ENCODE measurements around the gene PPAT.
"Not testable (repeated sequence)": the region's sequence is repeated elsewhere in the genome, so short reads cannot be mapped to it uniquely, and the experiment has no call there.

Gene PPAT

DNA sequence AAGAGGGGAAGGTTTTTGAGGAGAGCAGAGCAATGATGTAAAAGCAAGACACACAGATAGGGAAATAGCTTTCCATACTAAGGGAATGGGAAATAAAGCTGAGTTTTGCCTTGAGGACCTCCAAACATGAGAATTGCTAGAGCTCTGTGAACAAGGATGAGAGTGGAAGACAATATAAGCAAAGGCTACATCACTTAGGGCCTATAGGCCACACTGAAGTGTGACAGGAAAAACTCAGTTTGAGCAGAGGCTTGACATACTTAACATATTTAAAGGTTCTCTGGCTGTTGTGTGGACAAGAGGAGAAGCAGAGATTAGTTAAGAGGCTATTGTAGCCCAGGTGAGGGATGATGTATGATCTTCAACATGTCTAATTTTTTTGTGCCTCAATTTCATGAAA, 26.7 kb upstream of the PPAT start:
- H3K4me1 Mint-ChIP-seq (ENCODE audit: low read depth), result peaks cover 21% of the 10 kb centered on the region
- H3K4me3 Mint-ChIP-seq, result no peak overlapping the region
- H3K36me3 Mint-ChIP-seq (ENCODE audit: low read depth), result peaks cover 55% of the 10 kb centered on the region
- intact Hi-C loops (cut with micrococcal nuclease), result loop anchor here (10.0 kb wide), 1 partner anchor 517 kb away; the partner anchor contains the start of gene CEP135
- no peak overlapping the region for H3K27ac Mint-ChIP-seq
- H3K9me3 Mint-ChIP-seq, result no peaks in the 10 kb centered on the region
- H3K27me3 Mint-ChIP-seq, result no peaks in the 10 kb centered on the region

DNA sequence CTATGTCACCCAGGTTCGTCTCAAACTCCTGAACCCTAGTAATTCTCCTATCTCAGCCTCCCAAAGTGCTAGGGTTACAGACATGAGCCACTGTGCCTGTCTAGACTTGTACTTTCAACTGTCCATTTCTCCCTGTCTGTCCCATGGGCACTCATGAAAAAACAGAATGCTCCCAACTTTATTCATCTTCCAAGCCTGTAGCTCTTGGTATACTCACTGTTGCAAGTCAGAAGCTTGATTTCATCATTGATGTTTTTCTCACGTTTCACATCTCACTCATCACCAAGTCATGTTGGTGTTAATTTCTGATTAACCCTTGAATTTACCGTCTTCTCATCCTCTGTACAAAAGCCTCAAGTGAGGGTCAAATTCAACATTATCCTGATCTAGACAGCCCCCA, 24.7 kb upstream of the PPAT start:
- peaks cover 70% of the 10 kb centered on the region for H3K36me3 Mint-ChIP-seq (ENCODE audit: low read depth)
- H3K9me3 Mint-ChIP-seq, result no peaks in the 10 kb centered on the region
- H3K4me3 Mint-ChIP-seq, result no peak overlapping the region

DNA sequence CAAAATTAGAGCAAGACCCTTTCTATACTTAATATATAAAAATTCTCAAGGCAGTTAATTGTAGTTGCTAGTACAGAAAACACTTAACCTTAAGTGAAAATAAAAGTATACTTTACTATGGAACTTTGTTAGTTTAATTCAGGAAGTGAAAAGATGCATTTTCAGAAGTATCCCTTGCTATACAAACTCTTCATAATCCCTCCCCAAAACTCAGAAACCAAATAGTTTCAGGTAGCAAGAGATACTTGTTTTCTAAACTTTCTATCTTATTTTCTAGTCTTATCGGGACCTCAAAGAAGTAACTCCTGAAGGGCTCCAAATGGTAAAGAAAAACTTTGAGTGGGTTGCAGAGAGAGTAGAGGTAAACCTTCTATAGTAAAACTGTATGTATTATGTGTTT, 14.9 kb upstream of the PPAT start:
- H3K36me3 Mint-ChIP-seq (ENCODE audit: low read depth), result peaks cover 64% of the 10 kb centered on the region
- intact Hi-C loops (cut with micrococcal nuclease), result no loop called here
- H3K27ac Mint-ChIP-seq, result no peak overlapping the region
- no peaks in the 10 kb centered on the region for H3K9me3 Mint-ChIP-seq
- no peak overlapping the region for H3K4me3 Mint-ChIP-seq
- no peaks in the 10 kb centered on the region for H3K4me1 Mint-ChIP-seq (ENCODE audit: low read depth)
- no peaks in the 10 kb centered on the region for H3K27me3 Mint-ChIP-seq

More for the DNA sequence above, 24.7 kb upstream of the PPAT start:
- intact Hi-C loops (cut with micrococcal nuclease), result loop anchor here (10.0 kb wide), 1 partner anchor 515 kb away; the partner anchor contains the start of gene CEP135
- H3K4me1 Mint-ChIP-seq (ENCODE audit: low read depth), result peaks cover 10% of the 10 kb centered on the region
- no peak overlapping the region for H3K27ac Mint-ChIP-seq
- H3K27me3 Mint-ChIP-seq, result no peaks in the 10 kb centered on the region

DNA sequence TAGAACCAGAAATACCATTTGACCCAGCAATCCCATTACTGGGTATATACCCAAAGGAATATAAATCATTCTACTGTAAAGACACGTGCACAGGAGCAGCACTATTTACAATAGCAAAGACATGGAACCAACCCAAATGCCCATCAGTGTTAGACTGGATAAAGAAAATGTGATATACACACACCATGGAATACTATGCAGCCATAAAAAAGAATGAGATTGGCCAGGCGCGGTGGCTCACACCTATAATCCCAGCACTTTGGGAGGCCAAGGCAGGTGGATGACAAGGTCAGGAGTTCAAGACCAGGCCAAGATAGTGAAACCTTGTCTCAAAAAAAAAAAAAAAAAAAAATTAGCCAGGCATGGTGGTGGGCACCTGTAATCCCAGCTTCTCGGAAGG, 14.1 kb upstream of the PPAT start:
- H3K9me3 Mint-ChIP-seq; intact Hi-C loops (cut with micrococcal nuclease); H3K4me3 Mint-ChIP-seq; H3K4me1 Mint-ChIP-seq (ENCODE audit: low read depth); H3K27me3 Mint-ChIP-seq: not testable (repeated sequence)
- Mint-ChIP-seq H3K27ac (peak overlapping the region; percentile 34), H3K36me3 (ENCODE audit: low read depth) (peaks cover 55% of the 10 kb centered on the region)

DNA sequence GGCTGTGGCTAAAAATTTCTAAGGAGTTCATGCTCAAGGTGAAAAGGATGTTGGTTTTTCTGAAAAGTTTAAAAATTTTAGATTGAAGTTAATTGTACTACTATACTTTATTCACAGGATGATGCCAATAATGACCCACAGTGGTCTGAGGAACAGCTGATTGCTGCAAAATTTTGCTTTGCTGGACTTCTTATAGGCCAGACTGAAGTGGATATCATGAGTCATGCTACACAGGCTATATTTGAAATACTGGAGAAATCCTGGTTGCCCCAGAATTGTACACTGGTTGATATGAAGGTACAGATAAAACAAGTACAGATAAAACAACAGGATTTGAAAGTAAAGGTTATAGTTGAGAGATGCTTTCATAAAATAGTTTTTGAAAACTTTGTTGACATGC, 12.9 kb upstream of the PPAT start:
- no peaks in the 10 kb centered on the region for H3K4me1 Mint-ChIP-seq (ENCODE audit: low read depth)

DNA sequence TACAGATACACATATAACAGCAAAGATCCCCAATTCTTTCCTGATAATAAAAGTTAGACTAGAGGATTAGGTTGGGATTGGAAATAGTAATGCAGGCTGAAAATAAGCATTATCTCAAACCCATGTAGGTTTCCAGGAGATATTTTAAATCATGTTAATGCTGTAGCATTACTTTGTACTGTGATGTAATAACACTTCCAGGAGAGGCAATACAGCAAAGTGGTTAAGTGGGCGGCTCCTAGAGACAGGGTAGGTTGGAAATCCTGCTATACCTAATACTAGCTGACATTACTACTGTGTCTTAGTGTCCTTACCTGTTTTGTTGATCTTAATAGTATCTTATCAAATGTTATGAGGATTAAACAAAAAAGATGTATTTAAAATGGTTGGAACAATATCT, 10.3 kb upstream of the PPAT start:
- Mint-ChIP-seq H3K36me3 (ENCODE audit: low read depth) (peaks cover 49% of the 10 kb centered on the region), H3K27ac (no peak overlapping the region), H3K9me3 (no peaks in the 10 kb centered on the region), H3K4me1 (ENCODE audit: low read depth) (peaks cover under 1% of the 10 kb centered on the region), H3K4me3 (no peak overlapping the region), H3K27me3 (no peaks in the 10 kb centered on the region)
- intact Hi-C loops (cut with micrococcal nuclease), result no loop called here

More for the DNA sequence above, 12.9 kb upstream of the PPAT start:
- H3K9me3 Mint-ChIP-seq, result no peaks in the 10 kb centered on the region
- H3K27me3 Mint-ChIP-seq, result no peaks in the 10 kb centered on the region
- intact Hi-C loops (cut with micrococcal nuclease), result no loop called here
- H3K27ac Mint-ChIP-seq, result no peak overlapping the region
- peaks cover 52% of the 10 kb centered on the region for H3K36me3 Mint-ChIP-seq (ENCODE audit: low read depth)
- H3K4me3 Mint-ChIP-seq, result no peak overlapping the region

DNA sequence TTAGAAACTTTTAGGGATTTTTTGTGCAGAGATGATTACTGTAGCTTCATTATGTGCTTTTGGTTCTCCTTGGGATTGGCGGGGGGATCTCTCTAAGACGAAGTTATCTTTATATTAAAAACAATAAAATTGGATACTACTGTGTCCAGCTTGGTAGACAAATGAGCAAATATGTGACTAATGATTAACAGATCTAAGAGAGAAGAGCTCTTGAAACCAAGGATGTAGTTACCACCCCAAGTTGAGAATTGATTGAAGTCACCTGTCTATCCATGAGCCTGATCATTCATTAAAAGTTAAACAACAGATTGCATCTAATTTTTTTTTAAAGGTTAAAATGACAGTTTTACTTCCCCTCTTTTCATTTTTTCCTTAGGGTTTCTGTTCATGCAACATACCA, 9.3 kb upstream of the PPAT start:
- intact Hi-C loops (cut with micrococcal nuclease), result no loop called here
- Mint-ChIP-seq H3K27me3 (no peaks in the 10 kb centered on the region), H3K9me3 (no peaks in the 10 kb centered on the region), H3K4me3 (no peak overlapping the region), H3K4me1 (ENCODE audit: low read depth) (peaks cover 10% of the 10 kb centered on the region), H3K27ac (no peak overlapping the region), H3K36me3 (ENCODE audit: low read depth) (peaks cover 41% of the 10 kb centered on the region)

DNA sequence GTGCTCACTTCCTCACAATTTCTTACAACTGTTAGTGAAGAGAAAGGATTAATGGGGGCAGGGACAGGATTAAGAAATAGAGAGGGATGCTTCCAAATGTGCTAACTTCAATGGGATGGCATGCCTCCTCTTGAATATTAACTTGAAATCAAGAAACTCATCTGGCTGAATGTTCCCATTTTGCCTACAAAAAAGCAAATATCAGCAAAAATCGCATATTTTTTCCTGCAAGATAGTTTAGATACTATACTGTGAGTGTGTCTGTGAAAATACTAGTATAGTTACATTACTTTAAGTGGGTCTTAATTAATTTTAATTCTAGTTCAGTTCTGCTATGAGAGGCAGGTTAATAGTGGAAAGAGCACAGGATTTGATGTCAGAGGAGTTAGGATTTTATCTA, 5.6 kb upstream of the PPAT start:
- Mint-ChIP-seq H3K4me3 (no peak overlapping the region), H3K36me3 (ENCODE audit: low read depth) (peaks cover 30% of the 10 kb centered on the region), H3K27me3 (no peaks in the 10 kb centered on the region), H3K4me1 (ENCODE audit: low read depth) (peaks cover 28% of the 10 kb centered on the region), H3K9me3 (no peaks in the 10 kb centered on the region), H3K27ac (no peak overlapping the region)
- intact Hi-C loops (cut with micrococcal nuclease), result no loop called here

DNA sequence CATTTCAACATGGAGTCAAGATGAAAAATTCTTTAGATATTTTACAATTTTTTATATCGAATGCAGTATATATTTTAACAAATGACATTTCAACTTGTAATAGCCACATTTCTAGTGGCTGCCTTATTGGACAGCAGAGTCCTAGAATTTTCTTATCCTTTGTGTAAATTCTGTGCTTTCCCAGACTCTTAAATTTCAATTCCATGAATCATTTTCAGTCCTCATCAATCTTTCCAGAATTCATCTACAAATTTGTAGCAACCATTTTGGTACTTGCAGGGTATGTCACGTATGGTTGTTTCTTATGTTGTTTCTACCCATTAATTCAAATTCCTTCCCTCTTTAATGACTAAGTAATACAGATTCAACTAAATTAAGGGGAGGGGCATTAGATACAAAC, 3.4 kb upstream of the PPAT start:
- H3K36me3 Mint-ChIP-seq (ENCODE audit: low read depth), result peaks cover 43% of the 10 kb centered on the region
- intact Hi-C loops (cut with micrococcal nuclease), result loop anchor here (5.0 kb wide), 1 partner anchor 469 kb away; the partner anchor contains the start of gene REST
- peaks cover 38% of the 10 kb centered on the region for H3K4me1 Mint-ChIP-seq (ENCODE audit: low read depth)
- H3K9me3 Mint-ChIP-seq, result no peaks in the 10 kb centered on the region
- H3K27me3 Mint-ChIP-seq, result no peaks in the 10 kb centered on the region
- H3K4me3 Mint-ChIP-seq, result no peak overlapping the region
- H3K27ac Mint-ChIP-seq, result no peak overlapping the region

DNA sequence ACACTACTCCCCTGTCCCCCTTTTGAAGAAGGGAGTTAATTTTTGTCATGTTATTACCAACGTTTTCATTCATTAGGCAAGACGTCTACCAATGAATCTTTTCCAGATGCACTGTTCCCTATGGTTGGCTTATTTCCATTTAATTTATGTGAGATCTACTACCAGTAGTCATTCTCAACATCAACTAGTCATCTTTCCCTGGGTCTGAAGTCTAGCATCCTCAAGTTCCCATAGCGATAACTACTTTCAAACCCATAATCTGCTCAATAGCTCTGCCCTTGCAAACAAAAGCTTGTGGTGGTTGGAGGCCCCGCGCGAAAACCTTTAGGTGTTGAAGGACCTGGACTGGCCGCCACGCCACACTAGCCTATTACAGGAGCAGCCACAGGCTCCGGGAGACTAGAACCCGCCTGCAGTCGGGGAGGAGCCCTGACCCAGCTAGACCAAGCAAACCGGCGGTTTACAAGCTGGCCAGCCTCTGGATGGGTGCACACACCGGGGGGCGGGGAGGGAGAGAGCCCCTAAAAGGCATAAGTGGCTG, 746 bp downstream of the PPAT start:
- intact Hi-C loops (cut with micrococcal nuclease), result loop anchor here (5.0 kb wide), 1 partner anchor 473 kb away; the partner anchor contains the start of gene REST
- peaks cover 24% of the 10 kb centered on the region for H3K36me3 Mint-ChIP-seq (ENCODE audit: low read depth)
- no peaks in the 10 kb centered on the region for H3K9me3 Mint-ChIP-seq
- no peaks in the 10 kb centered on the region for H3K27me3 Mint-ChIP-seq
- peak overlapping the region; percentile 78 for H3K4me3 Mint-ChIP-seq
- peak overlapping the region; percentile 89 for H3K27ac Mint-ChIP-seq
- H3K4me1 Mint-ChIP-seq (ENCODE audit: low read depth), result peaks cover 28% of the 10 kb centered on the region

DNA sequence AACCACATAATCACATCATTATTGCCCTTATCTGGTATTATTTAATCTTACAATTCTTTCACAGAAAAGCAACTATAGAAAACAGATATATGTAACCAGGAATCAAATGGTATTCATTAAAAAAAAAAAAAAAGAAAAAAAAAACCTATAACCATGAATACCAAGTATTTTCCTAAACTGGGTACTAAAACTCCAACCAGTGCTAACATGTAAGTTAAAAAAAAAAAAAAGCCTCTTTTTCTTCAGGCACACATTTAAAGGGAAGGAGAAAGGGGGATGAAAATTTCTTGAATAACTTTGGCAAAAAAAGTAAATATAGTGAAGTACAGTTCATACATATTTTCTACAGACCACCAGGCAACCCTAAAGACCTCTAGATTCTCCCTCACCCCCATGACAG, 2.1 kb downstream of the PPAT start:
- H3K36me3 Mint-ChIP-seq (ENCODE audit: low read depth), result peaks cover 24% of the 10 kb centered on the region
- H3K4me3 Mint-ChIP-seq, result no peak overlapping the region
- H3K4me1 Mint-ChIP-seq (ENCODE audit: low read depth), result peaks cover 22% of the 10 kb centered on the region
- no peaks in the 10 kb centered on the region for H3K9me3 Mint-ChIP-seq
- intact Hi-C loops (cut with micrococcal nuclease), result no loop called here
- no peaks in the 10 kb centered on the region for H3K27me3 Mint-ChIP-seq
- H3K27ac Mint-ChIP-seq, result no peak overlapping the region

DNA sequence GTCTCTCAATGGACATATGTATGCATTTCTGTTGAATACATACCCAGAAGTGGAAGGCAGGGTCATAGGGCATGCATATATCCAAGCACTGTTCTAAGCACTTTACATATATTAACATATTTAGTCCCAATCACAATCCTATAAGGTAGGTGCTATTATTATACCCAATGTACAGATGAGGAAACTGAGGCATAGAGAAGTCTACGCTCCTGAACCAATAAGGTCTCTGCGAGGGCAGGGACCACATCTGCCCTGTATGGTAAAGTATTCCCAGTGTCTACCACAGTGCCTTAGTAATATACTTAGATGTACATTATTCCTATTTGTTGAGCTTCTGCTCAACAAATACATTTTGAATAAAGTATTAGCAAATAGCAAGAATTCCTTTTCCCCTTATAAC, 5.2 kb downstream of the PPAT start:
- H3K36me3 Mint-ChIP-seq (ENCODE audit: low read depth), result peaks cover 5% of the 10 kb centered on the region
- H3K4me3 Mint-ChIP-seq, result no peak overlapping the region
- intact Hi-C loops (cut with micrococcal nuclease), result no loop called here
- H3K27ac Mint-ChIP-seq, result no peak overlapping the region
- H3K9me3 Mint-ChIP-seq, result no peaks in the 10 kb centered on the region
- peaks cover 10% of the 10 kb centered on the region for H3K4me1 Mint-ChIP-seq (ENCODE audit: low read depth)
- H3K27me3 Mint-ChIP-seq, result no peaks in the 10 kb centered on the region

DNA sequence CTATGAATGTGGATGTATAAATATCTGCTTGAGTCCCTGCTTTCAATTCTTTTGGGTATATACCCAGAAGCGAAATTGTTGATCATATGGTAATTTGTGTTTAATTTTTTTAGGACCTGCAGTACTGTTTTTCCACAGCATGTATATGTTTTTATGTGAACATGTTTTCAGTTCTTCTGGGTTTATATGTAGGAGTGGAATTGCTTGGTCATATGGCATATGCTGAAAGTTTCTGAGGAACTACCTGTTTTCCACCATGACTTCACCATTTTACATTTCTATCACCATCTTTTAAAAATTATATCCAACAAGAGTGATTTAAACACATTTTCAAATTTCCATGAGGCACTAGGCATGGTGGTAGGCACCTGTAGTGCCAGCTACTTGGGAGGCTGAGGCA, 8.2 kb downstream of the PPAT start:
- H3K4me3 Mint-ChIP-seq, result no peak overlapping the region
- H3K27ac Mint-ChIP-seq, result no peak overlapping the region
- H3K9me3 Mint-ChIP-seq, result no peaks in the 10 kb centered on the region
- no peaks in the 10 kb centered on the region for H3K27me3 Mint-ChIP-seq
- H3K36me3 Mint-ChIP-seq (ENCODE audit: low read depth), result no peaks in the 10 kb centered on the region
- H3K4me1 Mint-ChIP-seq (ENCODE audit: low read depth), result no peaks in the 10 kb centered on the region
- intact Hi-C loops (cut with micrococcal nuclease), result loop anchor here (5.0 to 10.0 kb wide), 2 partner anchors 40 to 378 kb away; partner anchors contain the start of gene SRP72

DNA sequence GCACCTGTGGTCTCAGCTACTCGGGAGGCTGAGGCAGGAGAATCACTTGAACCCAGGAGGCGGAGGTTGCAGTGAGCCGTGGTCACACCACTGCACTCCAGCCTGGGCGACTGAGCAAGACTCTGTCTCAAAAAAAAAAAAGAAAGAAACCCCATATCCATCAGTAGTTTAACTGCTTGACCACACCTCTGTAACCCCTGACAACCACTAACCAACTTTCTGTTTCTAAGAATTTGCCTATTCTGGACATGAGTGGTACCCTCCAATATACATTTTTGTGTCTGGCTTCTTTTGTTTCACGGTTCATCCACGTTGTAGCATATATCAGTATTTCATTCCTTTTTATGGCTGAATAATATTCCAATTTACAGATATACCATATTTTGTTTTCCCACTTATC, 9.1 kb downstream of the PPAT start:
- H3K27me3 Mint-ChIP-seq, result no peaks in the 10 kb centered on the region
- H3K4me1 Mint-ChIP-seq (ENCODE audit: low read depth), result no peaks in the 10 kb centered on the region
- no peaks in the 10 kb centered on the region for H3K36me3 Mint-ChIP-seq (ENCODE audit: low read depth)
- intact Hi-C loops (cut with micrococcal nuclease), result loop anchor here (5.0 to 10.0 kb wide), 2 partner anchors 41 to 379 kb away; partner anchors contain the start of gene SRP72
- H3K4me3 Mint-ChIP-seq, result no peak overlapping the region
- H3K9me3 Mint-ChIP-seq, result no peaks in the 10 kb centered on the region
- no peak overlapping the region for H3K27ac Mint-ChIP-seq

DNA sequence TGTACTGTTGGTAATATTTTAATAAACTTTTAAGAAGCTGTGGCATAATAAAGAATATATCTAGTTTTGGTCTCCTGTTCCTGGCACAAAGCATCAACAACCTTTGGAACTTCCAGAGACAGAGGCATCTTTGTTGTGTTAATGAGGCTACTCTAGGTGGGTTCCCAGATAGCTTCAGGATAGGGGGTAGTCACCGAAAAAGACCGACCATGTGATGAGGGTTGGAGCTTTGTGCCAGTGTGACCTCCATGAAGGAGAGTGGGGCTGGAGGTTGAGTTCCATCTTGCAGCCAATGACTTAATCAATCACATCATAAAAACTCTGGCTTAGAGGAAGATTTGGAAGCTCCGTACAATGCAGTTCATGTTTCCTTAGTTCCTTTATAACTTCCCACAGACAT, 9.9 kb downstream of the PPAT start:
- Mint-ChIP-seq H3K9me3 (no peaks in the 10 kb centered on the region), H3K36me3 (ENCODE audit: low read depth) (no peaks in the 10 kb centered on the region), H3K27ac (no peak overlapping the region), H3K4me1 (ENCODE audit: low read depth) (no peaks in the 10 kb centered on the region), H3K4me3 (no peak overlapping the region), H3K27me3 (no peaks in the 10 kb centered on the region)
- intact Hi-C loops (cut with micrococcal nuclease), result loop anchor here (1.0 to 10.0 kb wide), 4 partner anchors 42 to 411 kb away; partner anchors contain the start of gene SRP72
